Measurements from ENCODE around the gene RAPGEF5. TPM values are rescaled to one million over a fixed set of nuclear protein-coding genes. Genes with fewer than 3 reads are reported as not detected.

RAPGEF5 gene
- total RNA-seq, 1 experiment from 2014 or later: 15.6 TPM

GRCh38 chr7:22146961-22147512 is 209.9 kb downstream of the RAPGEF5 start:
- no peak for TF ChIP-seq SP1 (IDR thresholded peaks at IDR 0.05; ENCODE audit: low read depth)
- no peak for TF ChIP-seq ZFX (IDR thresholded peaks at IDR 0.05)
- TF ChIP-seq FOSL1 (IDR thresholded peaks at IDR 0.05; ENCODE audit: low read depth): no peak
- no peak for TF ChIP-seq POLR2AphosphoS5 (IDR thresholded peaks at IDR 0.05; ENCODE audit: low read depth, low read length)
- no peak for TF ChIP-seq CTCF (IDR thresholded peaks at IDR 0.05 in 2 of 3, conservative IDR thresholded peaks at IDR 0.05 in 1 of 3; ENCODE audit: borderline replicate concordance in 1 of 3, insufficient read depth in 1 of 3, low read depth in 2 of 3, low read length in 2 of 3)
- H3K9me3 ChIP-seq (ENCODE audit: control insufficient read depth in 1 of 2, insufficient read depth in 1 of 2, low read depth in 1 of 2, low read length in 2 of 2): no peaks in the 10 kb centered on the region
- no peak overlapping the region for H3K27ac ChIP-seq (ENCODE audit: low read depth, low read length)
- no peaks in the 10 kb centered on the region; a peak in 1 of 4 replicates for H3K36me3 ChIP-seq (ENCODE audit: control insufficient read depth in 1 of 2, insufficient read depth in 2 of 2, low read length in 2 of 2)
- no peak overlapping the region for H2AFZ ChIP-seq (ENCODE audit: low read depth, low read length, poor library complexity, severe bottlenecking)
- no TSS peak for BruUV-seq (replicated peaks)
- DNase-seq (ENCODE audit: low read depth, low spot score) (no peak), ATAC-seq (no peak)
- H4K20me1 ChIP-seq (ENCODE audit: insufficient read depth): no peaks in the 10 kb centered on the region
- no peak overlapping the region for H3K4me2 ChIP-seq (ENCODE audit: low read length)
- H3K9me2 ChIP-seq (ENCODE audit: insufficient read depth): no peaks in the 10 kb centered on the region
- no peak overlapping the region for H3K4me3 ChIP-seq (replicated peaks in 1 of 2; ENCODE audit: low read depth in 1 of 2, low read length in 2 of 2)
- H3K4me1 ChIP-seq (ENCODE audit: control insufficient read depth in 1 of 2, insufficient read depth in 2 of 2, low read length in 2 of 2): no peaks in the 10 kb centered on the region
- H3K79me2 ChIP-seq (ENCODE audit: insufficient read depth, low read length): no peaks in the 10 kb centered on the region
- ChIA-PET POLR2A (no interaction called here), RAD21 (ENCODE audit: low non-redundant PET in 1 of 2, low total read pairs in 2 of 2, uncharacterized antibody in 2 of 2, unreplicated experiment in 2 of 2) (no interaction called here), CTCF (no interaction called here)
- H3K27me3 ChIP-seq (ENCODE audit: insufficient read depth, low read length): no peaks in the 10 kb centered on the region
- H3K9ac ChIP-seq (ENCODE audit: low read length): no peak overlapping the region
- intact Hi-C loops (cut with micrococcal nuclease): no loop called here

GRCh38 chr7:22144950-22145349 is 212.0 kb downstream of the RAPGEF5 start:
- DNase-seq (ENCODE audit: low read depth, low spot score): no peak
- H3K9me2 ChIP-seq (ENCODE audit: insufficient read depth): no peaks in the 10 kb centered on the region
- intact Hi-C loops (cut with micrococcal nuclease): no loop called here
- no peak overlapping the region for H2AFZ ChIP-seq (ENCODE audit: low read depth, low read length, poor library complexity, severe bottlenecking)
- no TSS peak for BruUV-seq (replicated peaks)
- ChIA-PET RAD21 (ENCODE audit: low non-redundant PET in 1 of 2, low total read pairs in 2 of 2, uncharacterized antibody in 2 of 2, unreplicated experiment in 2 of 2) (no interaction called here), CTCF (no interaction called here), POLR2A (no interaction called here)
- no peaks in the 10 kb centered on the region for H3K27me3 ChIP-seq (ENCODE audit: insufficient read depth, low read length)
- H4K20me1 ChIP-seq (ENCODE audit: insufficient read depth): no peaks in the 10 kb centered on the region
- H3K4me2 ChIP-seq (ENCODE audit: low read length): no peak overlapping the region
- H3K79me2 ChIP-seq (ENCODE audit: insufficient read depth, low read length): no peaks in the 10 kb centered on the region
- H3K9ac ChIP-seq (ENCODE audit: low read length): no peak overlapping the region
- no peak for ATAC-seq
- no peak overlapping the region for H3K27ac ChIP-seq (ENCODE audit: low read depth, low read length)
- H3K36me3 ChIP-seq (ENCODE audit: control insufficient read depth in 1 of 2, insufficient read depth in 2 of 2, low read length in 2 of 2): no peaks in the 10 kb centered on the region; a peak in 1 of 4 replicates
- no peak overlapping the region for H3K4me3 ChIP-seq (replicated peaks in 1 of 2; ENCODE audit: low read depth in 1 of 2, low read length in 2 of 2)
- no peaks in the 10 kb centered on the region for H3K4me1 ChIP-seq (ENCODE audit: control insufficient read depth in 1 of 2, insufficient read depth in 2 of 2, low read length in 2 of 2)
- H3K9me3 ChIP-seq (ENCODE audit: control insufficient read depth in 1 of 2, insufficient read depth in 1 of 2, low read depth in 1 of 2, low read length in 2 of 2): no peaks in the 10 kb centered on the region
- TF ChIP-seq YY1 (IDR thresholded peaks at IDR 0.05; ENCODE audit: extremely low read depth, insufficient replicate concordance, low read depth, low read length): no peak
- TF ChIP-seq ZBTB33 (IDR thresholded peaks at IDR 0.05; ENCODE audit: extremely low read depth, insufficient replicate concordance, low read length): no peak
- TF ChIP-seq POLR2AphosphoS5 (IDR thresholded peaks at IDR 0.05; ENCODE audit: low read depth, low read length): no peak
- TF ChIP-seq ZFX (IDR thresholded peaks at IDR 0.05): no peak
- TF ChIP-seq SIN3A (IDR thresholded peaks at IDR 0.05; ENCODE audit: low read depth): no peak
- no peak for TF ChIP-seq ATF3 (IDR thresholded peaks at IDR 0.05)
- no peak for TF ChIP-seq RAD21 (IDR thresholded peaks at IDR 0.05; ENCODE audit: low read depth)
- TF ChIP-seq EZH2 (IDR thresholded peaks at IDR 0.05): no peak
- TF ChIP-seq CEBPB (IDR thresholded peaks at IDR 0.05; ENCODE audit: low read depth): no peak
- no peak for TF ChIP-seq ZNF274 (IDR thresholded peaks at IDR 0.05; ENCODE audit: low read depth, low read length)
- no peak for TF ChIP-seq SRF (IDR thresholded peaks at IDR 0.05; ENCODE audit: low read depth)
- TF ChIP-seq EGR1 (IDR thresholded peaks at IDR 0.05; ENCODE audit: low read depth): no peak
- no peak for TF ChIP-seq TCF7L2 (IDR thresholded peaks at IDR 0.05; ENCODE audit: borderline replicate concordance, extremely low read depth, insufficient read depth, insufficient read length)
